ENCODE measurements around the gene MUC4. TPM values are rescaled to one million over a fixed set of nuclear protein-coding genes. Genes with fewer than 3 reads are reported as not detected.

MUC4 gene
- total and polyA plus RNA-seq, 2 experiments from 2014 or later, result 1.3 TPM

DNA sequence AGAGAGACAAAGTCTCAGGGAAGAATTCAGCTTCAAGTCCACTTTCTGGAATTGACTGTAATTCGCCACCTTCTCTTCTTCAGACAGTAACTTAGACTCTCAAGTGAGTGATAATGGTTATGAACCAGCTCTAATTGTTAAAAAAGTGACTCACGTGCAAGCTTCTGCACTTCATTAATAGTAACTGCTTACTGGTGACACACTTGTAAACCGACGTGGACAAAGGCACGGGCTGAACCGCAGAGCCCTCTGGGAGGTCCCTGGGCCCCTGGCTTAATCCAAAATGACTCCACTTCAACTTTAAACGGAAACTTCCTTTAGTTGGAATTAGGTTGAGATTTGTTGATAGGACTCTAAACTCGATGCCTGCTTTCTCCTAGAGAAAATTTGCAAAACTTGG is 17.0 kb downstream of the MUC4 start:
- Mint-ChIP-seq H3K4me3 (no peak overlapping the region), H3K4me1 (peaks cover 8% of the 10 kb centered on the region), H3K27me3 (ENCODE audit: insufficient read depth, low read depth, poor library complexity) (no peaks in the 10 kb centered on the region), H3K9me3 (peaks cover 20% of the 10 kb centered on the region), H3K36me3 (ENCODE audit: low read depth) (peaks cover 13% of the 10 kb centered on the region), H3K27ac (no peak overlapping the region)
- Histone ChIP-seq H3K79me2 (replicated peaks; ENCODE audit: insufficient read depth) (no peaks in the 10 kb centered on the region), H3K9me2 (ENCODE audit: insufficient read depth) (no peaks in the 10 kb centered on the region), H2AFZ (no peak overlapping the region), H4K20me1 (replicated peaks; ENCODE audit: insufficient read depth) (no peaks in the 10 kb centered on the region), H3K27me3 (ENCODE audit: insufficient read depth) (no peaks in the 10 kb centered on the region), H3F3A (replicated peaks; ENCODE audit: low read depth) (no peaks in the 10 kb centered on the region), H3K4me2 (no peak overlapping the region), H3K4me1 (ENCODE audit: insufficient read depth) (no peaks in the 10 kb centered on the region), H3K36me3 (ENCODE audit: insufficient read depth) (no peaks in the 10 kb centered on the region), H3K27ac (ENCODE audit: low read depth) (no peak overlapping the region; the same call in 1 of the 2 replicates), H3K4me3 (no peak overlapping the region)
- ATAC-seq (no peak), DNase-seq (ENCODE audit: low spot score) (no peak)
- TF ChIP-seq CREB1 (CRISPR knock-in tag; IDR thresholded peaks at IDR 0.05; ENCODE audit: low read depth) (no peak), POLR2AphosphoS5 (IDR thresholded peaks at IDR 0.05; ENCODE audit: low read depth) (no peak), NANOG (IDR thresholded peaks at IDR 0.05; ENCODE audit: borderline replicate concordance) (no peak), EZH2phosphoT487 (IDR thresholded peaks at IDR 0.05; ENCODE audit: unreplicated experiment) (no peak), ZNF331 (CRISPR knock-in tag; IDR thresholded peaks at IDR 0.05; ENCODE audit: low read depth) (no peak), EZH2 (IDR thresholded peaks at IDR 0.05; ENCODE audit: low read depth, unreplicated experiment) (no peak), JUNB (IDR thresholded peaks at IDR 0.05; ENCODE audit: unreplicated experiment) (no peak), STAT1 (IDR thresholded peaks at IDR 0.05; ENCODE audit: unreplicated experiment) (no peak), ZNF114 (CRISPR knock-in tag; IDR thresholded peaks at IDR 0.05) (no peak)
- TF ChIP-seq, protein P1, sequence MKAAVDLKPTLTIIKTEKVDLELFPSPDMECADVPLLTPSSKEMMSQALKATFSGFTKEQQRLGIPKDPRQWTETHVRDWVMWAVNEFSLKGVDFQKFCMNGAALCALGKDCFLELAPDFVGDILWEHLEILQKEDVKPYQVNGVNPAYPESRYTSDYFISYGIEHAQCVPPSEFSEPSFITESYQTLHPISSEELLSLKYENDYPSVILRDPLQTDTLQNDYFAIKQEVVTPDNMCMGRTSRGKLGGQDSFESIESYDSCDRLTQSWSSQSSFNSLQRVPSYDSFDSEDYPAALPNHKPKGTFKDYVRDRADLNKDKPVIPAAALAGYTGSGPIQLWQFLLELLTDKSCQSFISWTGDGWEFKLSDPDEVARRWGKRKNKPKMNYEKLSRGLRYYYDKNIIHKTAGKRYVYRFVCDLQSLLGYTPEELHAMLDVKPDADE (IDR thresholded peaks at IDR 0.05), result no peak
- TF ChIP-seq, protein P2, sequence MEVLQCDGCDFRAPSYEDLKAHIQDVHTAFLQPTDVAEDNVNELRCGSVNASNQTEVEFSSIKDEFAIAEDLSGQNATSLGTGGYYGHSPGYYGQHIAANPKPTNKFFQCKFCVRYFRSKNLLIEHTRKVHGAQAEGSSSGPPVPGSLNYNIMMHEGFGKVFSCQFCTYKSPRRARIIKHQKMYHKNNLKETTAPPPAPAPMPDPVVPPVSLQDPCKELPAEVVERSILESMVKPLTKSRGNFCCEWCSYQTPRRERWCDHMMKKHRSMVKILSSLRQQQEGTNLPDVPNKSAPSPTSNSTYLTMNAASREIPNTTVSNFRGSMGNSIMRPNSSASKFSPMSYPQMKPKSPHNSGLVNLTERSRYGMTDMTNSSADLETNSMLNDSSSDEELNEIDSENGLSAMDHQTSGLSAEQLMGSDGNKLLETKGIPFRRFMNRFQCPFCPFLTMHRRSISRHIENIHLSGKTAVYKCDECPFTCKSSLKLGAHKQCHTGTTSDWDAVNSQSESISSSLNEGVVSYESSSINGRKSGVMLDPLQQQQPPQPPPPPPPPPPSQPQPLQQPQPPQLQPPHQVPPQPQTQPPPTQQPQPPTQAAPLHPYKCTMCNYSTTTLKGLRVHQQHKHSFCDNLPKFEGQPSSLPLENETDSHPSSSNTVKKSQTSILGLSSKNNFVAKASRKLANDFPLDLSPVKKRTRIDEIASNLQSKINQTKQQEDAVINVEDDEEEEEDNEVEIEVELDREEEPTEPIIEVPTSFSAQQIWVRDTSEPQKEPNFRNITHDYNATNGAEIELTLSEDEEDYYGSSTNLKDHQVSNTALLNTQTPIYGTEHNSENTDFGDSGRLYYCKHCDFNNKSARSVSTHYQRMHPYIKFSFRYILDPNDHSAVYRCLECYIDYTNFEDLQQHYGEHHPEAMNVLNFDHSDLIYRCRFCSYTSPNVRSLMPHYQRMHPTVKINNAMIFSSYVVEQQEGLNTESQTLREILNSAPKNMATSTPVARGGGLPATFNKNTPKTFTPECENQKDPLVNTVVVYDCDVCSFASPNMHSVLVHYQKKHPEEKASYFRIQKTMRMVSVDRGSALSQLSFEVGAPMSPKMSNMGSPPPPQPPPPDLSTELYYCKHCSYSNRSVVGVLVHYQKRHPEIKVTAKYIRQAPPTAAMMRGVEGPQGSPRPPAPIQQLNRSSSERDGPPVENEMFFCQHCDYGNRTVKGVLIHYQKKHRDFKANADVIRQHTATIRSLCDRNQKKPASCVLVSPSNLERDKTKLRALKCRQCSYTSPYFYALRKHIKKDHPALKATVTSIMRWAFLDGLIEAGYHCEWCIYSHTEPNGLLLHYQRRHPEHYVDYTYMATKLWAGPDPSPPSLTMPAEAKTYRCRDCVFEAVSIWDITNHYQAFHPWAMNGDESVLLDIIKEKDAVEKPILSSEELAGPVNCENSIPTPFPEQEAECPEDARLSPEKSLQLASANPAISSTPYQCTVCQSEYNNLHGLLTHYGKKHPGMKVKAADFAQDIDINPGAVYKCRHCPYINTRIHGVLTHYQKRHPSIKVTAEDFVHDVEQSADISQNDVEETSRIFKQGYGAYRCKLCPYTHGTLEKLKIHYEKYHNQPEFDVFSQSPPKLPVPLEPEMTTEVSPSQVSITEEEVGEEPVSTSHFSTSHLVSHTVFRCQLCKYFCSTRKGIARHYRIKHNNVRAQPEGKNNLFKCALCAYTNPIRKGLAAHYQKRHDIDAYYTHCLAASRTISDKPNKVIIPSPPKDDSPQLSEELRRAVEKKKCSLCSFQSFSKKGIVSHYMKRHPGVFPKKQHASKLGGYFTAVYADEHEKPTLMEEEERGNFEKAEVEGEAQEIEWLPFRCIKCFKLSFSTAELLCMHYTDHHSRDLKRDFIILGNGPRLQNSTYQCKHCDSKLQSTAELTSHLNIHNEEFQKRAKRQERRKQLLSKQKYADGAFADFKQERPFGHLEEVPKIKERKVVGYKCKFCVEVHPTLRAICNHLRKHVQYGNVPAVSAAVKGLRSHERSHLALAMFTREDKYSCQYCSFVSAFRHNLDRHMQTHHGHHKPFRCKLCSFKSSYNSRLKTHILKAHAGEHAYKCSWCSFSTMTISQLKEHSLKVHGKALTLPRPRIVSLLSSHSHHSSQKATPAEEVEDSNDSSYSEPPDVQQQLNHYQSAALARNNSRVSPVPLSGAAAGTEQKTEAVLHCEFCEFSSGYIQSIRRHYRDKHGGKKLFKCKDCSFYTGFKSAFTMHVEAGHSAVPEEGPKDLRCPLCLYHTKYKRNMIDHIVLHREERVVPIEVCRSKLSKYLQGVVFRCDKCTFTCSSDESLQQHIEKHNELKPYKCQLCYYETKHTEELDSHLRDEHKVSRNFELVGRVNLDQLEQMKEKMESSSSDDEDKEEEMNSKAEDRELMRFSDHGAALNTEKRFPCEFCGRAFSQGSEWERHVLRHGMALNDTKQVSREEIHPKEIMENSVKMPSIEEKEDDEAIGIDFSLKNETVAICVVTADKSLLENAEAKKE (CRISPR knock-in tag; IDR thresholded peaks at IDR 0.05), result no peak
- TF ChIP-seq, protein P3, sequence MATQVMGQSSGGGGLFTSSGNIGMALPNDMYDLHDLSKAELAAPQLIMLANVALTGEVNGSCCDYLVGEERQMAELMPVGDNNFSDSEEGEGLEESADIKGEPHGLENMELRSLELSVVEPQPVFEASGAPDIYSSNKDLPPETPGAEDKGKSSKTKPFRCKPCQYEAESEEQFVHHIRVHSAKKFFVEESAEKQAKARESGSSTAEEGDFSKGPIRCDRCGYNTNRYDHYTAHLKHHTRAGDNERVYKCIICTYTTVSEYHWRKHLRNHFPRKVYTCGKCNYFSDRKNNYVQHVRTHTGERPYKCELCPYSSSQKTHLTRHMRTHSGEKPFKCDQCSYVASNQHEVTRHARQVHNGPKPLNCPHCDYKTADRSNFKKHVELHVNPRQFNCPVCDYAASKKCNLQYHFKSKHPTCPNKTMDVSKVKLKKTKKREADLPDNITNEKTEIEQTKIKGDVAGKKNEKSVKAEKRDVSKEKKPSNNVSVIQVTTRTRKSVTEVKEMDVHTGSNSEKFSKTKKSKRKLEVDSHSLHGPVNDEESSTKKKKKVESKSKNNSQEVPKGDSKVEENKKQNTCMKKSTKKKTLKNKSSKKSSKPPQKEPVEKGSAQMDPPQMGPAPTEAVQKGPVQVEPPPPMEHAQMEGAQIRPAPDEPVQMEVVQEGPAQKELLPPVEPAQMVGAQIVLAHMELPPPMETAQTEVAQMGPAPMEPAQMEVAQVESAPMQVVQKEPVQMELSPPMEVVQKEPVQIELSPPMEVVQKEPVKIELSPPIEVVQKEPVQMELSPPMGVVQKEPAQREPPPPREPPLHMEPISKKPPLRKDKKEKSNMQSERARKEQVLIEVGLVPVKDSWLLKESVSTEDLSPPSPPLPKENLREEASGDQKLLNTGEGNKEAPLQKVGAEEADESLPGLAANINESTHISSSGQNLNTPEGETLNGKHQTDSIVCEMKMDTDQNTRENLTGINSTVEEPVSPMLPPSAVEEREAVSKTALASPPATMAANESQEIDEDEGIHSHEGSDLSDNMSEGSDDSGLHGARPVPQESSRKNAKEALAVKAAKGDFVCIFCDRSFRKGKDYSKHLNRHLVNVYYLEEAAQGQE (IDR thresholded peaks at IDR 0.05; ENCODE audit: unreplicated experiment), result no peak
- TF ChIP-seq, protein P4, sequence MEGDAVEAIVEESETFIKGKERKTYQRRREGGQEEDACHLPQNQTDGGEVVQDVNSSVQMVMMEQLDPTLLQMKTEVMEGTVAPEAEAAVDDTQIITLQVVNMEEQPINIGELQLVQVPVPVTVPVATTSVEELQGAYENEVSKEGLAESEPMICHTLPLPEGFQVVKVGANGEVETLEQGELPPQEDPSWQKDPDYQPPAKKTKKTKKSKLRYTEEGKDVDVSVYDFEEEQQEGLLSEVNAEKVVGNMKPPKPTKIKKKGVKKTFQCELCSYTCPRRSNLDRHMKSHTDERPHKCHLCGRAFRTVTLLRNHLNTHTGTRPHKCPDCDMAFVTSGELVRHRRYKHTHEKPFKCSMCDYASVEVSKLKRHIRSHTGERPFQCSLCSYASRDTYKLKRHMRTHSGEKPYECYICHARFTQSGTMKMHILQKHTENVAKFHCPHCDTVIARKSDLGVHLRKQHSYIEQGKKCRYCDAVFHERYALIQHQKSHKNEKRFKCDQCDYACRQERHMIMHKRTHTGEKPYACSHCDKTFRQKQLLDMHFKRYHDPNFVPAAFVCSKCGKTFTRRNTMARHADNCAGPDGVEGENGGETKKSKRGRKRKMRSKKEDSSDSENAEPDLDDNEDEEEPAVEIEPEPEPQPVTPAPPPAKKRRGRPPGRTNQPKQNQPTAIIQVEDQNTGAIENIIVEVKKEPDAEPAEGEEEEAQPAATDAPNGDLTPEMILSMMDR (conservative IDR thresholded peaks at IDR 0.05; ENCODE audit: low read depth in 2 of 2), result no peak
